Astrocyte (in vitro differentiated cells and primary cell): ENCODE data around the gene ANK3. TPM values are rescaled to one million over a fixed set of nuclear protein-coding genes. Genes with fewer than 3 reads are reported as not detected.
A peak's percentile ranks its signal among the peaks of the same experiment; 100 is the strongest.

Experiments
- DNase-seq: peaks from one replicate; pipeline ENCODE4 v3.0.0-alpha.2; 2010; ENCODE audit warnings: low read depth
- FAIRE-seq: peaks from 2 replicates; lab custom pipeline; 2011; peaks lifted over from hg19 to GRCh38; lab: Jason Lieb, UNC
- H2AFZ ChIP-seq: 2 replicates; pipeline ENCODE4 v1.6.0; 2012; ENCODE audit warnings: low read depth, low read length, inconsistent platforms
- H3K27ac ChIP-seq: 2 replicates; pipeline ENCODE4 v1.5.1; 2011; ENCODE audit warnings: low read depth, low read length, inconsistent platforms
- H3K27me3 ChIP-seq: 2 replicates; pipeline ENCODE4 v1.6.0; 2011; ENCODE audit warnings: low read length, inconsistent platforms; ENCODE audit not compliant: insufficient read depth
- H3K36me3 ChIP-seq: 2 replicates; pipeline ENCODE4 v1.5.1; 2011; ENCODE audit warnings: low read length, inconsistent platforms; ENCODE audit not compliant: insufficient read depth
- H3K4me1 ChIP-seq: 2 replicates; pipeline ENCODE4 v1.5.1; 2011; ENCODE audit warnings: low read length, inconsistent platforms; ENCODE audit not compliant: insufficient read depth
- H3K4me2 ChIP-seq: 2 replicates; pipeline ENCODE4 v1.6.0; 2012; ENCODE audit warnings: low read length, inconsistent platforms
- H3K4me3 ChIP-seq: 2 replicates; pipeline ENCODE4 v1.5.1; 2011; ENCODE audit warnings: low read depth, mild to moderate bottlenecking, low read length, inconsistent platforms; ENCODE audit not compliant: insufficient read depth
- H3K79me2 ChIP-seq: 2 replicates; pipeline ENCODE4 v1.6.0; 2012; ENCODE audit warnings: mild to moderate bottlenecking, low read length, inconsistent platforms; ENCODE audit not compliant: insufficient read depth
- H3K9ac ChIP-seq: 2 replicates; pipeline ENCODE4 v1.6.0; 2012; ENCODE audit warnings: mild to moderate bottlenecking, low read length, inconsistent platforms
- H3K9me3 ChIP-seq: 2 replicates; pipeline ENCODE4 v1.5.1; 2012; ENCODE audit warnings: low read depth, mild to moderate bottlenecking, low read length, inconsistent platforms; ENCODE audit not compliant: insufficient read depth
- H4K20me1 ChIP-seq: 2 replicates; pipeline ENCODE4 v1.6.0; 2012; ENCODE audit warnings: low read length, inconsistent platforms; ENCODE audit not compliant: insufficient read depth
- H3K27ac Mint-ChIP-seq: one replicate; pipeline ENCODE4 v1.8.0; 2021; ENCODE audit warnings: mild to moderate bottlenecking, mixed read lengths; ENCODE audit not compliant: unreplicated experiment
- H3K27me3 Mint-ChIP-seq: one replicate; pipeline ENCODE4 v1.8.0; 2021; ENCODE audit warnings: low read depth, mixed read lengths; ENCODE audit not compliant: unreplicated experiment
- H3K36me3 Mint-ChIP-seq: one replicate; pipeline ENCODE4 v1.8.0; 2021; ENCODE audit warnings: low read depth, mixed read lengths; ENCODE audit not compliant: unreplicated experiment
- H3K4me1 Mint-ChIP-seq: one replicate; pipeline ENCODE4 v1.8.0; 2021; ENCODE audit warnings: low read depth, mixed read lengths; ENCODE audit not compliant: unreplicated experiment
- H3K4me3 Mint-ChIP-seq: one replicate; pipeline ENCODE4 v1.8.0; 2021; ENCODE audit warnings: mild to moderate bottlenecking, moderate library complexity, mixed read lengths; ENCODE audit not compliant: unreplicated experiment
- H3K9me3 Mint-ChIP-seq: one replicate; pipeline ENCODE4 v1.8.0; 2021; ENCODE audit warnings: mild to moderate bottlenecking, mixed read lengths; ENCODE audit not compliant: unreplicated experiment
- CTCF ChIP-seq: IDR thresholded peaks from 2 replicates; pipeline ENCODE4 v1.5.1; 2011; ENCODE audit warnings: low read depth, mild to moderate bottlenecking, inconsistent platforms, low read length, moderate library complexity; ENCODE audit not compliant: insufficient read depth
- EZH2 ChIP-seq: IDR thresholded peaks from 2 replicates; pipeline ENCODE4 v1.6.1; 2012; ENCODE audit warnings: mild to moderate bottlenecking, low read length, inconsistent platforms; ENCODE audit not compliant: insufficient read depth
- total RNA-seq: library from RNA; stranded (reverse); gene quantifications from 2 replicates; pipeline ENCODE4 v1.2.1, GENCODE V29; 2021

ANK3 gene
- total RNA-seq, 1 donor from 2014 or later, result 21.1 TPM

GRCh38 chr10:60139290-60139689, 250.4 kb downstream of the ANK3 start:
- no peaks in the 10 kb centered on the region for H3K79me2 ChIP-seq
- peak overlapping the region; percentile 78 for H3K4me2 ChIP-seq
- H3K27ac Mint-ChIP-seq, result no peak overlapping the region
- peaks cover 2% of the 10 kb centered on the region for H3K4me1 Mint-ChIP-seq
- H3K4me1 ChIP-seq, result peaks cover 19% of the 10 kb centered on the region
- no peaks in the 10 kb centered on the region for H3K9me3 ChIP-seq
- no peak overlapping the region for H2AFZ ChIP-seq
- no peaks in the 10 kb centered on the region for H3K36me3 ChIP-seq
- no peak for DNase-seq
- peak overlapping the region; percentile 44 for H3K9ac ChIP-seq
- no peak overlapping the region for H3K27ac ChIP-seq
- no peak overlapping the region for H3K4me3 ChIP-seq
- H3K9me3 Mint-ChIP-seq, result no peaks in the 10 kb centered on the region
- no peaks in the 10 kb centered on the region for H4K20me1 ChIP-seq
- H3K4me3 Mint-ChIP-seq, result no peak overlapping the region
- TF ChIP-seq CTCF (no peak), EZH2 (no peak)
- no peaks in the 10 kb centered on the region for H3K27me3 Mint-ChIP-seq
- no peaks in the 10 kb centered on the region for H3K27me3 ChIP-seq
- FAIRE-seq, result peak; percentile 20
- no peaks in the 10 kb centered on the region for H3K36me3 Mint-ChIP-seq

DNA sequence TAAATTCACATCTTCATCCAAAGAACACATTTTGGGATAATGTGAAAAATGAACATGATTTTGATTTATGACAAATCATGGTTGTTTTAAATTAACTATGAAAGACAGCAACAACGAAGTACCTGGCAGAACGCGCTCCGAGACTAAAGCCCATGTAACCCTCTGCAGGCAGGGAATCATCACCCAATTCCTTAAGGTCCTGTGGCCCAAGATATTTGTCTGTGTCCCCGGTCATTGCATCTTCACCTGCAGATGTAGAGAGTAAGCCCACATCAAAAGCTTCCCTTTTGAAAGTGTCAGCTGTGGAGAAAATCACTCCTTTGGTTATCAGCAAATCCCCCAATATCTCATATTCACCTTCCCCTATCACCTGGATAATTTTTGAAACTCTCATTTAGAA, 250.8 kb downstream of the ANK3 start:
- Histone ChIP-seq H3K4me1 (peaks cover 19% of the 10 kb centered on the region), H4K20me1 (no peaks in the 10 kb centered on the region), H2AFZ (no peak overlapping the region), H3K27ac (no peak overlapping the region), H3K27me3 (no peaks in the 10 kb centered on the region), H3K4me2 (no peak overlapping the region), H3K9me3 (no peaks in the 10 kb centered on the region), H3K4me3 (no peak overlapping the region), H3K36me3 (no peaks in the 10 kb centered on the region), H3K9ac (no peak overlapping the region), H3K79me2 (no peaks in the 10 kb centered on the region)
- no peak overlapping the region for H3K27ac Mint-ChIP-seq
- H3K4me3 Mint-ChIP-seq, result peak overlapping the region; percentile 9
- DNase-seq, result no peak
- peaks cover 2% of the 10 kb centered on the region for H3K4me1 Mint-ChIP-seq
- H3K27me3 Mint-ChIP-seq, result no peaks in the 10 kb centered on the region
- TF ChIP-seq CTCF, result no peak
- TF ChIP-seq EZH2, result no peak
- FAIRE-seq, result no peak
- no peaks in the 10 kb centered on the region for H3K9me3 Mint-ChIP-seq
- no peaks in the 10 kb centered on the region for H3K36me3 Mint-ChIP-seq

DNA sequence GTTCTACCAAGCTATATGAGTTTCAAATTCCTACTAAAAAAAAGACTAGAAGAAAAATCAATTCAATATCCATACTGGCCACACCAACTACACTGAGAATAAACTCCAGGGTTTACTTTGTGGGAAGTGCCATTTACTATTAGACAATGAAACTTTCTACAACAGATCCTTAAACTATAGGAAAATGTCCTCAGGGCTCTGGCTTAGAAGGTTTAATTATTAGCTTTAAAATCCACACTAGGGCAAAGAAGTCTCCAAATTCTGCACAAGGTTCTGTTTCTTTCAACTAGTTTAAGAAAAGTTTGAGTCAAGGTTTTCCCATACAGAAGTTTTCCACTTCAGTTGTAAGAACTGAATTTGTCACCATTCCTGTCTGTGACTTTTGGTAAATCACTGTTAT, 251.6 kb downstream of the ANK3 start:
- Mint-ChIP-seq H3K27ac (no peak overlapping the region), H3K27me3 (no peaks in the 10 kb centered on the region), H3K4me1 (peaks cover 2% of the 10 kb centered on the region), H3K36me3 (no peaks in the 10 kb centered on the region), H3K4me3 (no peak overlapping the region), H3K9me3 (no peaks in the 10 kb centered on the region)
- no peaks in the 10 kb centered on the region for H4K20me1 ChIP-seq
- H3K9me3 ChIP-seq, result no peaks in the 10 kb centered on the region
- peaks cover 19% of the 10 kb centered on the region for H3K4me1 ChIP-seq
- H3K27me3 ChIP-seq, result no peaks in the 10 kb centered on the region
- H3K36me3 ChIP-seq, result no peaks in the 10 kb centered on the region
- H3K27ac ChIP-seq, result no peak overlapping the region
- H2AFZ ChIP-seq, result no peak overlapping the region
- DNase-seq, result no peak
- no peak overlapping the region for H3K4me2 ChIP-seq
- no peaks in the 10 kb centered on the region for H3K79me2 ChIP-seq
- TF ChIP-seq EZH2 (no peak), CTCF (no peak)
- no peak overlapping the region for H3K4me3 ChIP-seq
- H3K9ac ChIP-seq, result no peak overlapping the region
- FAIRE-seq, result no peak
